Hepatocyte (in vitro differentiated cells): ENCODE data around the gene RETREG2. TPM values are rescaled to one million over a fixed set of nuclear protein-coding genes. Genes with fewer than 3 reads are reported as not detected.

Source experiments
- DNase-seq: peaks from one replicate; pipeline ENCODE4 v3.0.0-alpha.2; 2016; ENCODE audit warnings: low spot score
- H2AFZ ChIP-seq: fragments of 200-600 bp; sonication (generic); 2 replicates; pipeline ENCODE4 v1.6.0; 2016; ENCODE audit warnings: antibody characterized with exemption, mild to moderate bottlenecking
- H3K27ac ChIP-seq: fragments of 200-600 bp; sonication (generic); 2 replicates; pipeline ENCODE4 v1.5.1; 2016; ENCODE audit warnings: mild to moderate bottlenecking
- H3K27me3 ChIP-seq: fragments of 200-600 bp; sonication (generic); 2 replicates; pipeline ENCODE4 v1.6.1; 2016
- H3K36me3 ChIP-seq: fragments of 200-600 bp; sonication (generic); replicated peaks from 2 replicates; pipeline ENCODE4 v1.5.1; 2016; ENCODE audit warnings: low read depth; ENCODE audit not compliant: insufficient read depth
- H3K4me1 ChIP-seq: fragments of 200-600 bp; sonication (generic); 2 replicates; pipeline ENCODE4 v1.5.1; 2016; ENCODE audit warnings: mild to moderate bottlenecking, moderate library complexity; ENCODE audit not compliant: insufficient read depth
- H3K4me2 ChIP-seq: fragments of 200-600 bp; sonication (generic); 2 replicates; pipeline ENCODE4 v1.6.0; 2016
- H3K4me3 ChIP-seq: fragments of 200-600 bp; sonication (generic); 2 replicates; pipeline ENCODE4 v1.5.1; 2016; ENCODE audit warnings: mild to moderate bottlenecking
- H3K79me2 ChIP-seq: fragments of 200-600 bp; sonication (generic); 2 replicates; pipeline ENCODE4 v1.6.0; 2017; ENCODE audit warnings: mild to moderate bottlenecking
- H3K9me2 ChIP-seq: fragments of 200-600 bp; sonication (generic); replicated peaks from 2 replicates; pipeline ENCODE4 v1.6.0; 2017; ENCODE audit warnings: mild to moderate bottlenecking; ENCODE audit not compliant: insufficient read depth
- H3K9me3 ChIP-seq: fragments of 200-600 bp; sonication (generic); 2 replicates; pipeline ENCODE4 v1.5.1; 2016; ENCODE audit warnings: low read depth, mild to moderate bottlenecking
- H4K20me1 ChIP-seq: fragments of 200-600 bp; sonication (generic); 2 replicates; pipeline ENCODE4 v1.6.0; 2016; ENCODE audit warnings: mild to moderate bottlenecking; ENCODE audit not compliant: insufficient read depth, poor library complexity, severe bottlenecking
- EZH2 ChIP-seq: fragments of 200-600 bp; sonication (generic); IDR thresholded peaks from 2 replicates; pipeline ENCODE4 v1.6.1; 2016; ENCODE audit warnings: antibody characterized with exemption, mild to moderate bottlenecking, borderline replicate concordance
- EZH2phosphoT487 ChIP-seq: fragments of 200-600 bp; sonication (generic); IDR thresholded peaks from one replicate; pipeline ENCODE4 v1.6.1; 2018; ENCODE audit warnings: antibody characterized with exemption, mild to moderate bottlenecking, low read depth, moderate library complexity; ENCODE audit not compliant: unreplicated experiment, severe bottlenecking
- WGBS: methylation state at CpG from one replicate; pipeline ENCODE4 v1.1.6; 2016; ENCODE audit warnings: low lambda C conversion rate; ENCODE audit errors: missing lambda C conversion rate; 5-methylcytosine and 5-hydroxymethylcytosine counted together
- polyA plus RNA-seq: library from polyadenylated mRNA; unstranded; fragments of >200 nt; fragmentation: Nextera tagmentation; extraction: Ambion mirVana; gene quantifications from 2 replicates; pipeline ENCODE4 v1.2.1, GENCODE V29; 2016
- total RNA-seq: library from RNA; depleted of rRNA; stranded (reverse); fragments of >200 nt; gene quantifications from 2 replicates; pipeline ENCODE4 v1.2.3, GENCODE V29; 2014
- TF ChIP-seq, protein P1 (sequence below): fragments of 200-600 bp; sonication (generic); IDR thresholded peaks from 2 replicates; pipeline ENCODE4 v1.5.1; 2016; ENCODE audit warnings: antibody characterized with exemption, mild to moderate bottlenecking; ENCODE audit not compliant: poor library complexity

RETREG2 gene
- total and polyA plus RNA-seq, 2 experiments from 2014 or later = 90.7 to 93.3 TPM

DNA sequence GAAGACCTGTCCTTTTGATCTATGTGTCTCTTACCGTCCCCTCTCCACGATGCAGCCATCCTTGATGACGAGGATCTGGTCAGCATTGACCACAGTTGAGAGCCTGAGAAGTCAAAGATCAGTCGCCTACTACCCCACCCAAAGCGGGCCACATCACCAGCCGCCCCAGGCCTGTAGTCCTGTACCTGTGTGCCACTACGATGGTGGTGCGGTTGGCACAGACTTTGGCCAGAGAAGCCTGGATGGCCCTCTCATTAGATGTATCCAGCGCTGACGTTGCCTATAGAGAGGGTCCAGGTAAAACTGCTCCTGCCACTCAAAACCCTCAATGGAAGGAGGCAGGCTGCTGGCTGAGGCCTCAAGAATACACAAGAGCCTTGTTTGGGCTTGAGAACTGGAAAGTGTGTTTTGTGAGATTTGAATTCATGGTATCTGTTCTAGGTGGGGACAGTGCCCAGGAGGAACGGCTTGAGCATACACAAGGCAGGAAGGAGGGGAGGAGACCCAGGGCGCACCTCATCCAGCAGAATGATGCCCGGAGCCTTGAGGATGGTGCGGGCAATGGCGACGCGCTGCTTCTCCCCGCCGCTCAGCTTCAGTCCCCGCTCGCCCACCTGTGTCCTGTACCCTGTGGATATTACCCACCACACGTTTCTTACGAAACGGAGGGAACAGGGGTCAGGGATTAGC is 32.3 kb downstream of the RETREG2 start:
- peaks cover 20% of the 10 kb centered on the region for H3K4me1 ChIP-seq
- no peaks in the 10 kb centered on the region for H3K27me3 ChIP-seq
- no peak for DNase-seq
- H3K36me3 ChIP-seq = no peaks in the 10 kb centered on the region
- TF ChIP-seq EZH2 (no peak), EZH2phosphoT487 (no peak)
- TF ChIP-seq, protein P1, sequence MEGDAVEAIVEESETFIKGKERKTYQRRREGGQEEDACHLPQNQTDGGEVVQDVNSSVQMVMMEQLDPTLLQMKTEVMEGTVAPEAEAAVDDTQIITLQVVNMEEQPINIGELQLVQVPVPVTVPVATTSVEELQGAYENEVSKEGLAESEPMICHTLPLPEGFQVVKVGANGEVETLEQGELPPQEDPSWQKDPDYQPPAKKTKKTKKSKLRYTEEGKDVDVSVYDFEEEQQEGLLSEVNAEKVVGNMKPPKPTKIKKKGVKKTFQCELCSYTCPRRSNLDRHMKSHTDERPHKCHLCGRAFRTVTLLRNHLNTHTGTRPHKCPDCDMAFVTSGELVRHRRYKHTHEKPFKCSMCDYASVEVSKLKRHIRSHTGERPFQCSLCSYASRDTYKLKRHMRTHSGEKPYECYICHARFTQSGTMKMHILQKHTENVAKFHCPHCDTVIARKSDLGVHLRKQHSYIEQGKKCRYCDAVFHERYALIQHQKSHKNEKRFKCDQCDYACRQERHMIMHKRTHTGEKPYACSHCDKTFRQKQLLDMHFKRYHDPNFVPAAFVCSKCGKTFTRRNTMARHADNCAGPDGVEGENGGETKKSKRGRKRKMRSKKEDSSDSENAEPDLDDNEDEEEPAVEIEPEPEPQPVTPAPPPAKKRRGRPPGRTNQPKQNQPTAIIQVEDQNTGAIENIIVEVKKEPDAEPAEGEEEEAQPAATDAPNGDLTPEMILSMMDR = no peak
- peaks cover 6% of the 10 kb centered on the region for H3K79me2 ChIP-seq
- peaks cover 3% of the 10 kb centered on the region for H4K20me1 ChIP-seq
- no peak overlapping the region for H2AFZ ChIP-seq
- no peak overlapping the region for H3K27ac ChIP-seq
- 96% methylated on average over 24 of the region's 24 CpGs for WGBS
- no peak overlapping the region for H3K4me2 ChIP-seq
- H3K9me2 ChIP-seq = no peaks in the 10 kb centered on the region
- no peak overlapping the region for H3K4me3 ChIP-seq
- H3K9me3 ChIP-seq = no peaks in the 10 kb centered on the region

DNA sequence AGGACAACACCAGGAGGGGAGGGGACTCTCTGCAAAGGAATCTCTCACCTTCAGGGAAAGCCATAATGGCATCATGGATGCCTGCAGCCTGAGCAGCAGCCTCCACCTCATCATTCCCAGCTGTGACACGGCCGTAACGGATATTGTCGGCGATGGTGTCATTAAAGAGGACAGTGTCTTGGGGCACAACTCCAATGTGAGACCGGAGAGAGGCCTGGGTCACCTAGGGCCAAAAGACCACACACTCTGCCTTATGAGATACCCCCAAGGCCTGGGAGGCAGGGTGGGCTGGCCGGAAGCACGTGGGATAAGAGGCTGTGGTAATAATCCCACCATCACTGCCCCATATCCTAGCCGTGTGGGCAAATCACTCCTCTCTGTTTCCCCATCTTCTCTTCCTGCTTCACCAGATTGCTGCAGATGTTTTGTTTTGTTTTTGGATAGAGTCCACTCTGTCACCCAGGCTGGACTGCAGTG is 32.8 kb downstream of the RETREG2 start:
- H3K4me3 ChIP-seq = no peak overlapping the region
- no peak overlapping the region for H3K27ac ChIP-seq
- H3K36me3 ChIP-seq = no peaks in the 10 kb centered on the region
- no peak overlapping the region for H3K4me2 ChIP-seq
- peaks cover 3% of the 10 kb centered on the region for H4K20me1 ChIP-seq
- H2AFZ ChIP-seq = no peak overlapping the region
- 95% methylated on average over 9 of the region's 9 CpGs for WGBS
- H3K4me1 ChIP-seq = peaks cover 18% of the 10 kb centered on the region
- TF ChIP-seq, protein P1 = no peak
- TF ChIP-seq EZH2 (no peak), EZH2phosphoT487 (no peak)
- no peaks in the 10 kb centered on the region for H3K9me3 ChIP-seq
- H3K27me3 ChIP-seq = no peaks in the 10 kb centered on the region
- no peak for DNase-seq
- no peaks in the 10 kb centered on the region for H3K9me2 ChIP-seq
- peaks cover 6% of the 10 kb centered on the region for H3K79me2 ChIP-seq

DNA sequence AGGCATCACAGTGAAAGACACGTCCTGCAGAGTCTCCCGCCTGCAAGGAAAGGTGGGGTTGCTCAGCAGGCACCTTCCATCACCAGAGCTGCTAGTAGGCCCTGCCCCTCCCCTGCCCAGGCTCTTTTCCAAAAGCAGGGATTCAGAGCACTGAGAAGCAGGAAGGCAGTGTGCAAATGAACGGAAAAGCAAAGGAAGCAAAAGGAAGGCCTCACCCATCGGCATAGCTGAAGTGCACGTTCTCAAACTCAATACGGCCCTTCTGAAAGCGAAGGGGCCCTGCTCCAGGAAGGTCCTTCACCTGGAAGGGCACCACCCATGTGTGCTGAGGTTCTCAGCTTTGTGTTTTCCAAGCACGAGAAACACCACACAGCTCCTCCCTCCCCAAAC is 34.9 kb downstream of the RETREG2 start:
- Histone ChIP-seq H3K9me3 (no peaks in the 10 kb centered on the region), H3K4me2 (no peak overlapping the region), H3K36me3 (no peaks in the 10 kb centered on the region), H3K4me3 (no peak overlapping the region), H3K79me2 (peaks cover 13% of the 10 kb centered on the region), H4K20me1 (peaks cover 3% of the 10 kb centered on the region), H3K9me2 (no peaks in the 10 kb centered on the region), H3K4me1 (peaks cover 5% of the 10 kb centered on the region), H3K27ac (no peak overlapping the region), H3K27me3 (no peaks in the 10 kb centered on the region), H2AFZ (no peak overlapping the region)
- DNase-seq = no peak
- WGBS = 91% methylated on average over 8 of the region's 8 CpGs
- TF ChIP-seq, protein P1 = no peak
- no peak for TF ChIP-seq EZH2phosphoT487
- TF ChIP-seq EZH2 = no peak
